MM.1S (cell line): ENCODE data around the gene STARD8.

Source experiments
- DNase-seq: peaks from one replicate; pipeline ENCODE4 v3.0.0-alpha.2; 2015
- H2AFZ ChIP-seq: fragments of 300-600 bp; sonication (generic); 2 replicates; pipeline ENCODE4 v1.6.0; 2016; ENCODE audit warnings: antibody characterized with exemption, low read length
- H3F3A ChIP-seq: fragments of 300-600 bp; sonication (generic); 2 replicates; pipeline ENCODE4 v1.6.1; 2016; ENCODE audit warnings: mild to moderate bottlenecking, antibody characterized with exemption, low read length, moderate library complexity, mixed read lengths; ENCODE audit not compliant: insufficient read depth
- H3K27ac ChIP-seq: fragments of 300-600 bp; sonication (generic); 2 replicates; pipeline ENCODE4 v1.5.1; 2016; ENCODE audit warnings: mild to moderate bottlenecking, low read length
- H3K27me3 ChIP-seq: fragments of 300-600 bp; sonication (generic); replicated peaks from 2 replicates; pipeline ENCODE4 v1.6.0; 2016; ENCODE audit warnings: low read length; ENCODE audit not compliant: insufficient read depth
- H3K36me3 ChIP-seq: fragments of 300-600 bp; sonication (generic); replicated peaks from 2 replicates; pipeline ENCODE4 v1.6.1; 2016; ENCODE audit warnings: mild to moderate bottlenecking, low read length, mixed read lengths; ENCODE audit not compliant: insufficient read depth
- H3K4me1 ChIP-seq: fragments of 300-600 bp; sonication (generic); 2 replicates; pipeline ENCODE4 v1.6.1; 2016; ENCODE audit warnings: low read length, mixed read lengths
- H3K4me2 ChIP-seq: fragments of 300-600 bp; sonication (generic); 2 replicates; pipeline ENCODE4 v1.6.0; 2016; ENCODE audit warnings: low read depth, low read length
- H3K4me3 ChIP-seq: fragments of 300-600 bp; sonication (generic); 2 replicates; pipeline ENCODE4 v1.5.1; 2016; ENCODE audit warnings: low read length, mixed read lengths
- H3K79me2 ChIP-seq: fragments of 300-600 bp; sonication (generic); 2 replicates; pipeline ENCODE4 v1.6.1; 2016; ENCODE audit warnings: mixed run types, low read length, mixed read lengths
- H3K9ac ChIP-seq: fragments of 300-600 bp; sonication (generic); 2 replicates; pipeline ENCODE4 v1.6.1; 2016; ENCODE audit warnings: low read length, mixed read lengths
- H3K9me2 ChIP-seq: fragments of 300-600 bp; sonication (generic); replicated peaks from 2 replicates; pipeline ENCODE4 v1.6.1; 2016; ENCODE audit warnings: mild to moderate bottlenecking, low read length, mixed read lengths; ENCODE audit not compliant: insufficient read depth
- H3K9me3 ChIP-seq: fragments of 300-600 bp; sonication (generic); replicated peaks from 2 replicates; pipeline ENCODE4 v1.6.1; 2016; ENCODE audit warnings: mild to moderate bottlenecking, low read length, mixed read lengths; ENCODE audit not compliant: insufficient read depth
- H4K20me1 ChIP-seq: fragments of 300-600 bp; sonication (generic); 2 replicates; pipeline ENCODE4 v1.6.1; 2016; ENCODE audit warnings: mild to moderate bottlenecking, low read length, moderate library complexity, mixed read lengths; ENCODE audit not compliant: insufficient read depth
- CTCF ChIP-seq: fragments of 300-600 bp; sonication (generic); IDR thresholded peaks from 2 replicates; pipeline ENCODE4 v1.5.1; 2016; ENCODE audit warnings: antibody characterized with exemption, low read length, mixed read lengths
- EZH2 ChIP-seq: fragments of 300-600 bp; sonication (generic); optimal IDR thresholded peaks from 2 replicates; pipeline ENCODE3; 2017; ENCODE audit warnings: low read depth, mild to moderate bottlenecking, antibody characterized with exemption, low read length, mixed read lengths
- EZH2phosphoT487 ChIP-seq: fragments of 300-600 bp; sonication (generic); IDR thresholded peaks from 2 replicates; pipeline ENCODE4 v1.6.1; 2018; ENCODE audit warnings: antibody characterized with exemption, low read length

Gene STARD8

GRCh38 chrX:68660746-68661145 lies 13.3 kb downstream of the STARD8 start:
- no peaks in the 10 kb centered on the region for H3K9me2 ChIP-seq
- H3F3A ChIP-seq, result no peaks in the 10 kb centered on the region
- no peaks in the 10 kb centered on the region for H4K20me1 ChIP-seq
- H3K4me1 ChIP-seq, result no peaks in the 10 kb centered on the region
- H3K4me3 ChIP-seq, result no peak overlapping the region
- H3K36me3 ChIP-seq, result no peaks in the 10 kb centered on the region
- no peaks in the 10 kb centered on the region for H3K9me3 ChIP-seq
- TF ChIP-seq CTCF (no peak), EZH2phosphoT487 (no peak), EZH2 (no peak)
- H3K27me3 ChIP-seq, result no peaks in the 10 kb centered on the region
- no peak overlapping the region for H3K4me2 ChIP-seq
- H3K9ac ChIP-seq, result no peak overlapping the region
- H2AFZ ChIP-seq, result no peak overlapping the region
- no peaks in the 10 kb centered on the region for H3K79me2 ChIP-seq
- H3K27ac ChIP-seq, result no peak overlapping the region
- DNase-seq, result no peak

GRCh38 chrX:68665502-68665901 lies 18.0 kb downstream of the STARD8 start:
- H2AFZ ChIP-seq, result no peak overlapping the region
- no peaks in the 10 kb centered on the region for H3K9me2 ChIP-seq
- H3K4me1 ChIP-seq, result no peaks in the 10 kb centered on the region
- no peak overlapping the region for H3K27ac ChIP-seq
- H3K79me2 ChIP-seq, result no peaks in the 10 kb centered on the region
- H3K4me2 ChIP-seq, result no peak overlapping the region
- no peak for DNase-seq
- TF ChIP-seq CTCF (no peak), EZH2phosphoT487 (no peak), EZH2 (no peak)
- H4K20me1 ChIP-seq, result no peaks in the 10 kb centered on the region
- H3K9ac ChIP-seq, result no peak overlapping the region
- no peak overlapping the region for H3K4me3 ChIP-seq
- H3K9me3 ChIP-seq, result no peaks in the 10 kb centered on the region
- H3K36me3 ChIP-seq, result no peaks in the 10 kb centered on the region
- H3K27me3 ChIP-seq, result no peaks in the 10 kb centered on the region
- H3F3A ChIP-seq, result no peaks in the 10 kb centered on the region

- H3F3A ChIP-seq, result no peaks in the 10 kb centered on the region
- H3K4me3 ChIP-seq, result no peak overlapping the region
- DNase-seq, result no peak
- no peak overlapping the region for H2AFZ ChIP-seq
- H3K27me3 ChIP-seq, result no peaks in the 10 kb centered on the region
- no peaks in the 10 kb centered on the region for H3K9me3 ChIP-seq
- H3K4me2 ChIP-seq, result no peak overlapping the region
- TF ChIP-seq EZH2phosphoT487 (no peak), EZH2 (no peak), CTCF (no peak)
- no peak overlapping the region for H3K9ac ChIP-seq
- no peaks in the 10 kb centered on the region for H4K20me1 ChIP-seq
- H3K79me2 ChIP-seq, result no peaks in the 10 kb centered on the region
- H3K27ac ChIP-seq, result no peak overlapping the region
- H3K36me3 ChIP-seq, result no peaks in the 10 kb centered on the region
- no peaks in the 10 kb centered on the region for H3K9me2 ChIP-seq
- no peaks in the 10 kb centered on the region for H3K4me1 ChIP-seq
Observed at GRCh38 chrX:68666580-68666979, 19.1 kb downstream of the STARD8 start.
